ENCODE data around the gene PEX10. TPM values are rescaled to one million over a fixed set of nuclear protein-coding genes. Genes with fewer than 3 reads are reported as not detected.

Gene PEX10
- total RNA-seq, 2 donors from 2014 or later = 10.7 to 18.9 TPM

- DNase-seq (ENCODE audit: low spot score) = peak; percentile 58
- Mint-ChIP-seq H3K4me3 (no peak overlapping the region), H3K9me3 (no peaks in the 10 kb centered on the region)
These were observed 39.5 kb downstream of the PEX10 start for GRCh38 chr1:2372551-2373490.

GRCh38 chr1:2368053-2368744 lies 44.2 kb downstream of the PEX10 start:
- ATAC-seq = no peak
- H3K9me3 Mint-ChIP-seq = peaks cover 3% of the 10 kb centered on the region
- DNase-seq (ENCODE audit: low spot score) = peak; percentile 56
- H3K27ac Mint-ChIP-seq = no peak overlapping the region
- H3K4me1 Mint-ChIP-seq (ENCODE audit: low read depth in 2 of 2) = no peaks in the 10 kb centered on the region
- no peaks in the 10 kb centered on the region for H3K36me3 Mint-ChIP-seq
- H3K4me3 Mint-ChIP-seq = no peak overlapping the region
- no peaks in the 10 kb centered on the region for H3K27me3 Mint-ChIP-seq

More at GRCh38 chr1:2372551-2373490, 39.5 kb downstream of the PEX10 start:
- H3K27me3 Mint-ChIP-seq = no peaks in the 10 kb centered on the region
- no peak overlapping the region for H3K27ac Mint-ChIP-seq
- H3K4me1 Mint-ChIP-seq (ENCODE audit: low read depth in 2 of 2) = no peaks in the 10 kb centered on the region
- no peaks in the 10 kb centered on the region for H3K36me3 Mint-ChIP-seq
- ATAC-seq = no peak

DNA sequence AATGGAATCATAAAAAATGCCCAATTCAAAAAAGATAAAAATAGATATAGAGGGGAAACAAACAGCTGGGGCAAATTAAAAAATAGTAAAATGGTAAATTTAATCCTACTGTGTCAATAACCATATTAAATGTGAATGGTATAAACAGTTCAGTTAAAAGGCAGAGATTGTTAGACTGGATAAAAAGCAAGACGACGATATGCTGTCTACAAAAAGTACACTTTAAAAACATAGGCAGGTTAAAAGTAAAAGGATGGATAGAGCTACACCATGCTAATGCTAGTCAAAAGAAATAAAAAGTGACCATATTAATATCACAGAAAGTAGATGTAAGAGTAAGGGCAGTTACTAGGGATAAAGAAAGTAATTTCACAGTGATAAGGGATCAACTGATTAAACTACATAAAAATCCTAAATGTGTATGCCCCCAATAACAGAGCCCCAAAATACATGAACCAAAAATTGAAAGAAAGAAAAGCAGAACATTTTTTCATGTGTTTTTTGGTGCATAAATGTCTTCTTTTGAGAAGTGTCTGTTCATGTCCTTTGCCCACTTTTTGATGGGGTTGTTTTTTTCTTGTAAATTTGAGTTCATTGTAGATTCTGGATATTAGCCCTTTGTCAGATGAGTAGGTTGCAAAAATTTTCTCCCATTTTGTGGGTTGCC lies 48.4 kb downstream of the PEX10 start:
- no peak overlapping the region for H3K27ac Mint-ChIP-seq
- peaks cover 3% of the 10 kb centered on the region for H3K9me3 Mint-ChIP-seq
- no peaks in the 10 kb centered on the region for H3K4me1 Mint-ChIP-seq (ENCODE audit: low read depth in 2 of 2)
- DNase-seq (ENCODE audit: low spot score) (no peak), ATAC-seq (no peak)
- H3K4me3 Mint-ChIP-seq = no peak overlapping the region
- H3K27me3 Mint-ChIP-seq = no peaks in the 10 kb centered on the region
- no peaks in the 10 kb centered on the region for H3K36me3 Mint-ChIP-seq

GRCh38 chr1:2360588-2361364 lies 51.6 kb downstream of the PEX10 start:
- no peak overlapping the region for H3K4me3 Mint-ChIP-seq
- no peak for ATAC-seq
- H3K27ac Mint-ChIP-seq = peak overlapping the region in 1 of 2 donors; percentile 56
- no peaks in the 10 kb centered on the region for H3K27me3 Mint-ChIP-seq
- H3K36me3 Mint-ChIP-seq = no peaks in the 10 kb centered on the region
- peak; percentile 32 for DNase-seq (ENCODE audit: low spot score)
- H3K9me3 Mint-ChIP-seq = peaks cover 3% of the 10 kb centered on the region
- no peaks in the 10 kb centered on the region for H3K4me1 Mint-ChIP-seq (ENCODE audit: low read depth in 2 of 2)

DNA sequence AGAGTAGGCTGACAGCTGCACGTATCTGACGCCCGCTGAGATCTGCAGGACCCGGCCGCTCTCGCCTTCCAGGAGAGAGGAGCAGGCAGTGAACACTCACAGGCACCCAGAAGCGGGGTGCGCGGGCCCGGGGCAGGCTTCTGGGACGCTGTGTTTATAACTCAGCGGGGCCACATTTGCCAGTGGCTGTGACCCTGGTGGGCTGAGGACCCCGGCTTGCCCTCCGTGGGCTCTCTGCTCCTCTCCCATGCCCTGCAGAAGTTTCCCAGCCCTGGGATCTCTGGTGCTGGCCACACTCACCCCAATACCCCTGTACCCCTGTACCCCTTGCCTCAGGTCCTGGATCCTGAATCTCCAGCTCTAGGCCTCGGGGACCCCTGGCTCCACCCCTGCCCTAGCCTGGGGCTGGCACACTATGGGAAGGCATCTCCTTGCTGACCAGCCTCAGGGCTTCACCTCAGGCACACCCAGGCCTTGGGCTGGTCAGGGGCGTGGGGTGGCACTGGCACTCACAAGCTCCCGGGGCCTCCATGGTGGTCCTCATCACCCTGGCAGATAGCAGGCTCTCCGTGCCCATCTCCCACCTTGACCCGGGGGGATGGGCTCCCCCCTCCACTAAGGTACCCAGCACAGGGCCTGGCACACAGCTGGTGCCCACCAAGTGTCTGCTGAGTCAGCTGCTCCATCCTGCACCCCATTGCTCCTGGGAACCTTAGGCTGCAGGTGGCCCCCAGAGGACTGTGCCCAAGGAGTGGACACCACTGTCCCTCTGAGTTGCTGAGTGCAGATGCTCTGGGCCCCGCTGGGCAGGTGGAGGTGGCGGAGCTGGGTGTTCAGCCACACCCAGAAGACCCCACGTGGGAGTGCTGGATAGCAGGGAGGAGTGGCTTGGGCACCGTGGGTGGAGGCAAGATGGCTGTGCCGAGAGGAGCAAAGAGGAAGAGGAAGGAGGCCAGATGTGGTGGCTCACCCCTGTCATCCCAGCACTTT lies 53.4 kb downstream of the PEX10 start:
- H3K27me3 Mint-ChIP-seq = no peaks in the 10 kb centered on the region
- peak; percentile 44 for DNase-seq (ENCODE audit: low spot score)
- peaks cover 2% of the 10 kb centered on the region for H3K9me3 Mint-ChIP-seq
- no peak overlapping the region for H3K4me3 Mint-ChIP-seq
- H3K27ac Mint-ChIP-seq = no peak overlapping the region
- no peak for ATAC-seq
- H3K4me1 Mint-ChIP-seq (ENCODE audit: low read depth in 2 of 2) = no peaks in the 10 kb centered on the region
- no peaks in the 10 kb centered on the region for H3K36me3 Mint-ChIP-seq

DNA sequence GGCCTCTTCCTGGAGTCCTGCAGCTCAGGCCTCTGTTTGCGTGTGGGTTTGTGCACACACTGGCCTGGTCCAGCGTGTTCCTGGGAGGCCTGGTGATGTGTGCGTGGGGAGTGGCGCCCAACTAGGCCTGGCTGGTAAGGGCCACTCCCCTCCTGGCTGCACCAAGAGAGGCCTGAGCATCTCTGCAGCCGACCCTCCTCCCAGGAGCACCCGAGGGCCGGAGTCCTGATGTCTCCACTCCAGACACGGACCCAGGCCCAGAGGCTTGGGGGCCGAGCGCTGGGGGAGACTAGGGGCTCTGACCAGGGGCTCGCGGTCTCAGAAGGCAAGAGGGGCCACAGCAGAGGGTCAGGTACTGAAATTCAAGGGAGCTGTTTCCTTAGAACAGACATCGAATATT lies 54.3 kb downstream of the PEX10 start:
- Mint-ChIP-seq H3K27ac (no peak overlapping the region), H3K9me3 (no peaks in the 10 kb centered on the region), H3K4me1 (ENCODE audit: low read depth in 2 of 2) (no peaks in the 10 kb centered on the region), H3K4me3 (no peak overlapping the region), H3K36me3 (no peaks in the 10 kb centered on the region), H3K27me3 (no peaks in the 10 kb centered on the region)
- ATAC-seq (no peak), DNase-seq (ENCODE audit: low spot score) (peak; percentile 18)

- Mint-ChIP-seq H3K4me3 (no peak overlapping the region), H3K9me3 (no peaks in the 10 kb centered on the region), H3K36me3 (no peaks in the 10 kb centered on the region), H3K27ac (no peak overlapping the region), H3K4me1 (ENCODE audit: low read depth in 2 of 2) (no peaks in the 10 kb centered on the region), H3K27me3 (no peaks in the 10 kb centered on the region)
- peak; percentile 42 for DNase-seq (ENCODE audit: low spot score)
- ATAC-seq = no peak
These were observed 55.2 kb downstream of the PEX10 start for GRCh38 chr1:2356911-2357845.

DNA sequence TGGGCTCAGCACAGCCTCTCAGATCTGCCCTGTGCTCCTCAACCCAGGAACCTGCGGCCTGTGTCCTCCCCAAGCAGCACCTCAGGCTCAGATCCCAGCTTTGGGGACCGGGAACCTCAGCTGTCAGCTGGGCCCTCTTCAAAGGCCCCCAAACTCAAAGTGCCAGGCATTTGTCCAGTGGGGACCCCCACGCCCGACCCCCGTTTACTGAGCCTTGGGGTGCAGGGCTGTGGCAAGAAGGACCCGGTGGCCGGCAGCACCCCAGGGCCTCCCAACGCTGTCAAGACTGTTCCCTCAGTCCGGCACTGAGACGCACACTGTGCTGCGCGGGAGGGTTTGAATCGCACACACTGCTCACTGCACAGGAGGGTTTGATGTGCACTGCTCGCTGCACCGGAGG lies 56.0 kb downstream of the PEX10 start:
- Mint-ChIP-seq H3K27ac (no peak overlapping the region), H3K27me3 (no peaks in the 10 kb centered on the region), H3K36me3 (no peaks in the 10 kb centered on the region), H3K4me3 (no peak overlapping the region), H3K9me3 (no peaks in the 10 kb centered on the region), H3K4me1 (ENCODE audit: low read depth in 2 of 2) (no peaks in the 10 kb centered on the region)
- DNase-seq (ENCODE audit: low spot score) (peak; percentile 12), ATAC-seq (no peak)

DNA sequence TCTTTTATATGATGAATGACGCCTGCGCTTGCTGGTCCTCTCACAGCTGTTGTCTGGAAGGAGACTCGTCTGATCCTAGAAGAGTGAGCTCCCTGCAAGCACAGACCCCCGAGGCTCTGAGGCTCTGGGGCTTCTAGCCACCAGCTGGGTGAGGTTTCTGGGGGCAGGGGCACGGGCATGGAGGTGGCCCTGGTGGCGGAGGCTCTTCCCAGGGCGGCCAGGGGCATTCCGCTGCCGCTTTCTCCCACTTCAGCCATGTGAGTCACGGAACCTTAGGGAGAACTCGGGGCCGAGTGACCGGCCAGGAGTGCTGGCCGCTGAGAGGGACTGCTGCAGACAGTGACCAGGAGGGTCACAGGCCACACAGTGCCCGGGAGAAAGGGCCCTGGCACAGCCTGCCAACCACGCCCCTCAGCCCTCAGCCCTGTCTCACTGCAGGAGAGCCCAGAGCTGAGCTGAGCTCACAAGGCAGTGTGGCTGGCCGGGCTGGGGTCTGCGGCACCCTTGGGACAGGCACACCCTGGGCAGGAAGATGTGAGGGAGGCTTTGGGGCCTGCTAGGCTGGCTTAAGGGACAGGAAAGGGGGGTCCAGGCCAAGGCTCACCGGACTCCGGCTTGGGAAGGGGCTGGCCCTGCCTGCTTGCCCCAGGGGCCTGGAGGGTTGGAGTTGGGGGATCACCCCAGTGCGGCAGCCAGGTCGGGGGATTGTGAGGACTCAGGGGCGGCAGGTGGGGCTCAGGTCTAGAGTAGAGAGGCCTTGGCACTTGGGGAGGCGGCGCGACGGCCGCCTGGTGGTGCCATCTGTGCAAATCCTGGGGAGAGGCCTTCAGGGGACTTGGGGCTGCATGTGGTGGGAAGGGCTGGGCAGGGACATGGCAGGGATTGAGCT lies 56.7 kb downstream of the PEX10 start:
- Mint-ChIP-seq H3K9me3 (no peaks in the 10 kb centered on the region), H3K4me3 (no peak overlapping the region), H3K27me3 (no peaks in the 10 kb centered on the region), H3K4me1 (ENCODE audit: low read depth in 2 of 2) (no peaks in the 10 kb centered on the region), H3K27ac (no peak overlapping the region), H3K36me3 (no peaks in the 10 kb centered on the region)
- DNase-seq (ENCODE audit: low spot score) = peak; percentile 50
- no peak for ATAC-seq

DNA sequence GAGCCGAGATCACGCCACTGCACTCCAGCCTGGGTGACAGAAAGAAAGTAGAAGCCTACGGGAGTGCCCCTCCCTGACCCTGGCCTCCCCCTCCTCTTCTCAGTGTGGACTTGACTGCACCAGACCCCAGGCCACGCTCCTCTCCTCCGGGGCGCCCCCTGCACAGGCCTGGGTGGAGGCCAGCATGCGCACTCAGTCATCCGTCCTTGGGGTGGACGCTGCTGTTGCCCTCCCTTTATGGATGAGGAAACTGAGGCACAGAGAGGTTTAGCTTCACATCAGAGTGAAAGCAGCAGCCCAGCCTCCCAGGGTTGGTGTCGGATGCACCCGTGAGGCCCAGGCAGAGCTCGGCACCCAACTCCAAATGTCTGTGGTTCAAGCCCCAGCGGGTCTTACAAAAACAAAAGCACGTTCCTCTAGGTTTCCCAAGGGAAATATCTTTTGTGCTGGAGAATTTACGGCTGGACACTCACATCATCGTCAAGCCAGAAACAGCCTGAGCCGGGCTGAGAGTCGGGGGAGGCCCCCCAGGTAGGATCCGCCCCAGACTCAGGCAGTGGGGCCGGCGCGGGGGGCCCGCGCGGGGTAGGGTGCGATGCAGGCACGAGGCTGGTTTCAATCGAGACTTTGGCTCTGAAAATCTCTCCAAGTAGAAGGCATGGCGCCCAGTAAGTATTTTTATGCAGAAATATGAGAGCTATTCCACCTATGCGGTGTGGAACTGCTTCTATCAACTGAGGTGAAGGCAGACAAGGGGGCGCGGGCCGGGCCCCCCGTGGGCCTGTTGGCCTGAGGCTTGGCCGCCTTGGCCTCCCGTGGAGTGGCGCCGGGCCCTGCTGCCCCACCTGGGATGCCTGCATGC lies 57.6 kb downstream of the PEX10 start:
- H3K4me1 Mint-ChIP-seq (ENCODE audit: low read depth in 2 of 2) = no peaks in the 10 kb centered on the region
- DNase-seq (ENCODE audit: low spot score) (peak; percentile 44), ATAC-seq (no peak)
- H3K27ac Mint-ChIP-seq = no peak overlapping the region
- H3K27me3 Mint-ChIP-seq = no peaks in the 10 kb centered on the region
- no peaks in the 10 kb centered on the region for H3K9me3 Mint-ChIP-seq
- H3K4me3 Mint-ChIP-seq = no peak overlapping the region
- no peaks in the 10 kb centered on the region for H3K36me3 Mint-ChIP-seq
